ENCODE measurements around the gene SMARCC1.
A peak's percentile ranks its signal among the peaks of the same experiment; 100 is the strongest.

SMARCC1 gene

GRCh38 chr3:47802734-47803479 is 21.2 kb upstream of the SMARCC1 start, which contains the start of gene DHX30:
Gene DHX30 (plus strand): TSS chr3:47803138. CDS start chr3:47810684, 7,546 bp downstream.
- Histone ChIP-seq H3K4me1 (ENCODE audit: low read length) (peaks cover 20% of the 10 kb centered on the region), H3K4me3 (ENCODE audit: low read length) (peak within 1 kb of the TSS; percentile 97), H3K9me3 (ENCODE audit: insufficient read depth, low read length) (no peaks in the 10 kb centered on the region), H3K4me2 (ENCODE audit: low read length) (peak within 1 kb of the TSS; percentile 85), H2AFZ (ENCODE audit: low read depth, low read length) (peak within 1 kb of the TSS; percentile 84), H3K27ac (ENCODE audit: low read length) (peak within 1 kb of the TSS; percentile 73), H3K36me3 (replicated peaks; ENCODE audit: low read depth, low read length) (peaks cover 4% of the 10 kb centered on the region), H4K20me1 (ENCODE audit: insufficient read depth, low read length) (no peaks in the 10 kb centered on the region), H3K27me3 (ENCODE audit: low read depth, low read length) (no peaks in the 10 kb centered on the region), H3K9ac (ENCODE audit: low read length) (peak within 1 kb of the TSS; percentile 93), H3K79me2 (ENCODE audit: low read length) (peaks cover 23% of the 10 kb centered on the region)
- TF ChIP-seq, protein P1, sequence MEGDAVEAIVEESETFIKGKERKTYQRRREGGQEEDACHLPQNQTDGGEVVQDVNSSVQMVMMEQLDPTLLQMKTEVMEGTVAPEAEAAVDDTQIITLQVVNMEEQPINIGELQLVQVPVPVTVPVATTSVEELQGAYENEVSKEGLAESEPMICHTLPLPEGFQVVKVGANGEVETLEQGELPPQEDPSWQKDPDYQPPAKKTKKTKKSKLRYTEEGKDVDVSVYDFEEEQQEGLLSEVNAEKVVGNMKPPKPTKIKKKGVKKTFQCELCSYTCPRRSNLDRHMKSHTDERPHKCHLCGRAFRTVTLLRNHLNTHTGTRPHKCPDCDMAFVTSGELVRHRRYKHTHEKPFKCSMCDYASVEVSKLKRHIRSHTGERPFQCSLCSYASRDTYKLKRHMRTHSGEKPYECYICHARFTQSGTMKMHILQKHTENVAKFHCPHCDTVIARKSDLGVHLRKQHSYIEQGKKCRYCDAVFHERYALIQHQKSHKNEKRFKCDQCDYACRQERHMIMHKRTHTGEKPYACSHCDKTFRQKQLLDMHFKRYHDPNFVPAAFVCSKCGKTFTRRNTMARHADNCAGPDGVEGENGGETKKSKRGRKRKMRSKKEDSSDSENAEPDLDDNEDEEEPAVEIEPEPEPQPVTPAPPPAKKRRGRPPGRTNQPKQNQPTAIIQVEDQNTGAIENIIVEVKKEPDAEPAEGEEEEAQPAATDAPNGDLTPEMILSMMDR (IDR thresholded peaks at IDR 0.05; ENCODE audit: low read depth, low read length): no peak
- no peak for TF ChIP-seq EZH2phosphoT487 (IDR thresholded peaks at IDR 0.05; ENCODE audit: low read depth)

DNA sequence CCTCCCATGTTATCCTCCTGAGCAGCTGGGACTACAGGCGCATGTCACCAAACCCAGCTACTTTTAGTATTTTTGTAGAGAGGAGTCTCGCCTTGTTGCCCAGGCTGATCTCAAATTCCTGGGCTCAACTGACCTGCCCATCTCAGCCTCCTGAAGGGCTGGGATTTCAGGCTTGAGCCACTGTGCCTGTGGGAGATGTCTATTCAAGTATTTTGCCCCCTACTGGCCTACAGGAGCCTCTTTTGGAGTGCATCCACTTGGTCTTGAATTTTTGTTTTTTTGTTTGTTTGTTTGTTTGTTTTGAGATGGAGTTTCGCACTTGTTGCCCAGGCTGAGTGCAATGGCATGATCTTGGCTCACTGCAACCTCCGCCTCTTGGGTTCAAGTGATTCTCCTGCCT is 18.0 kb upstream of the SMARCC1 start:
- H3K4me2 ChIP-seq (ENCODE audit: low read length): no peak overlapping the region
- H2AFZ ChIP-seq (ENCODE audit: low read depth, low read length): no peak overlapping the region
- H3K9ac ChIP-seq (ENCODE audit: low read length): no peak overlapping the region
- no peaks in the 10 kb centered on the region for H3K36me3 ChIP-seq (replicated peaks; ENCODE audit: low read depth, low read length)
- H3K4me3 ChIP-seq (ENCODE audit: low read length): no peak overlapping the region
- H3K27me3 ChIP-seq (ENCODE audit: low read depth, low read length): no peaks in the 10 kb centered on the region
- no peak overlapping the region for H3K27ac ChIP-seq (ENCODE audit: low read length)
- no peaks in the 10 kb centered on the region for H4K20me1 ChIP-seq (ENCODE audit: insufficient read depth, low read length)
- H3K79me2 ChIP-seq (ENCODE audit: low read length): peaks cover 17% of the 10 kb centered on the region
- H3K9me3 ChIP-seq (ENCODE audit: insufficient read depth, low read length): no peaks in the 10 kb centered on the region
- no peak for TF ChIP-seq EZH2phosphoT487 (IDR thresholded peaks at IDR 0.05; ENCODE audit: low read depth)
- TF ChIP-seq, protein P1 (IDR thresholded peaks at IDR 0.05; ENCODE audit: low read depth, low read length): peak; percentile 47
- peaks cover 23% of the 10 kb centered on the region for H3K4me1 ChIP-seq (ENCODE audit: low read length)

GRCh38 chr3:47794544-47794943 is 12.9 kb upstream of the SMARCC1 start:
- Histone ChIP-seq H3K9me3 (ENCODE audit: insufficient read depth, low read length) (no peaks in the 10 kb centered on the region), H3K4me3 (ENCODE audit: low read length) (no peak overlapping the region), H3K27ac (ENCODE audit: low read length) (no peak overlapping the region), H3K4me1 (ENCODE audit: low read length) (peaks cover 5% of the 10 kb centered on the region; the same call in 1 of the 2 replicates), H3K79me2 (ENCODE audit: low read length) (no peaks in the 10 kb centered on the region), H2AFZ (ENCODE audit: low read depth, low read length) (no peak overlapping the region), H3K27me3 (ENCODE audit: low read depth, low read length) (no peaks in the 10 kb centered on the region), H3K4me2 (ENCODE audit: low read length) (no peak overlapping the region), H3K9ac (ENCODE audit: low read length) (no peak overlapping the region), H3K36me3 (replicated peaks; ENCODE audit: low read depth, low read length) (no peaks in the 10 kb centered on the region), H4K20me1 (ENCODE audit: insufficient read depth, low read length) (no peaks in the 10 kb centered on the region)
- TF ChIP-seq, protein P1 (IDR thresholded peaks at IDR 0.05; ENCODE audit: low read depth, low read length): no peak
- TF ChIP-seq EZH2phosphoT487 (IDR thresholded peaks at IDR 0.05; ENCODE audit: low read depth): no peak

DNA sequence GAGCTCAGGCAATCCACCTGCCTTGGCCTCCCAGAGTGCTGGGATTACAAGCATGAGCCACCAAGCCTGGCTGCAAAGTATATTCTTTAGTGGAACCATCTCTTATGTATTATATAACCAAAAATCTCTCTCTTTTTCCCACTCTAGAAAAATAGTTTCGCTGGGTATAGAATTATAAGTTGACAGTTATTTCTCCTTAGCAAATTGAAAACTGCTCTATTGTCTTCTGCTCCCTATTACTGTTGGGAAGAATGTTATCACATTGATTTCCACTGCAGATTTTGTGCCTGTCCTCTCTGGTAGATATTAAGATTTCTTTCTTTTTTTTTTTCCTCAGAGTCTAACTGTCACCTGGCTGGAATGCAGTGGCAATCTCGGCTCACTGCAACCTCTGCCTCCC is 11.0 kb upstream of the SMARCC1 start:
- Histone ChIP-seq H4K20me1 (ENCODE audit: insufficient read depth, low read length) (no peaks in the 10 kb centered on the region), H3K79me2 (ENCODE audit: low read length) (no peaks in the 10 kb centered on the region), H3K27me3 (ENCODE audit: low read depth, low read length) (no peaks in the 10 kb centered on the region), H3K27ac (ENCODE audit: low read length) (no peak overlapping the region), H3K9ac (ENCODE audit: low read length) (no peak overlapping the region), H2AFZ (ENCODE audit: low read depth, low read length) (no peak overlapping the region), H3K9me3 (ENCODE audit: insufficient read depth, low read length) (no peaks in the 10 kb centered on the region), H3K4me3 (ENCODE audit: low read length) (no peak overlapping the region), H3K36me3 (replicated peaks; ENCODE audit: low read depth, low read length) (no peaks in the 10 kb centered on the region), H3K4me1 (ENCODE audit: low read length) (peaks cover 10% of the 10 kb centered on the region; the same call in 1 of the 2 replicates), H3K4me2 (ENCODE audit: low read length) (no peak overlapping the region)
- TF ChIP-seq, protein P1 (IDR thresholded peaks at IDR 0.05; ENCODE audit: low read depth, low read length): no peak
- no peak for TF ChIP-seq EZH2phosphoT487 (IDR thresholded peaks at IDR 0.05; ENCODE audit: low read depth)

All from OCI-LY3 (cell line).